ENCODE data around the gene BPIFB3. TPM values are rescaled to one million over a fixed set of nuclear protein-coding genes. Genes with fewer than 3 reads are reported as not detected.

BPIFB3 gene
- total and polyA plus RNA-seq, 2 of the 13 experiments (the other 11 are each of a cell fraction or from before 2014, with no cell fraction given): 0.09 TPM; not detected in 1

DNA sequence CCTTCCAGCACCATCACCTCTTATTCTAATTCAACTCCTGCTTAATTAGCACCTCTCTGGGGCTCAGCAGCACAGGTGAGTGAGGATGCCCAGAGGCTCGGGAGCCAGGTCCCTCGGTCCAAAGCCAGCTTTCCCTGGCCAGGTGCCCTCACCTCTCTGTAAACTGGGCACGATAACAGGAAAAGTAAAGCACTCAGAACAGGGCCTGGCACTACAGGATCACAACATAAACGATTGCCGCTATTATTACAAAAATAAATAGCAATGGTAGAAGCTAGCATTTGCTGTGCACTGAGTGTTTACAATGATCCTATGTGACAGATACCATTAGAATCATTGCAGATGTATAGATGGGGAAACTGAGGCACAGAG lies 43.6 kb upstream of the BPIFB3 start:
- peak overlapping the region; percentile 40 to 79 (median 68); a peak in 5 of 6 replicates for H3K4me3 ChIP-seq (replicated peaks in 1 of 3; ENCODE audit: insufficient read depth in 1 of 3, low read depth in 2 of 3, low read length in 3 of 3)
- no TSS peak for BruUV-seq (replicated peaks)
- DNase-seq (ENCODE audit: low spot score) (no peak), ATAC-seq (no peak), FAIRE-seq (no peak)
- peak overlapping the region; percentile 87 for H3K9ac ChIP-seq (ENCODE audit: insufficient read depth, low read depth, low read length)
- no peaks in the 10 kb centered on the region for H4K20me1 ChIP-seq (ENCODE audit: insufficient read depth, low read length)
- in situ Hi-C loops (cut with HindIII; ENCODE audit: extremely low pct_ligation_motif_present, low pct_unique_long_range_greater_than_20kb) (no loop called here), intact Hi-C loops (cut with micrococcal nuclease; ENCODE audit: unreplicated experiment) (no loop called here)
- H2AFZ ChIP-seq (ENCODE audit: low read length): no peak overlapping the region
- H3K4me2 ChIP-seq (ENCODE audit: low read depth, low read length): peak overlapping the region; percentile 91
- ChIA-PET CTCF (ENCODE audit: low intra/inter-chr PET ratio, low total read pairs) (no interaction called here), POLR2A (interaction anchor here (1.1 kb wide), 1 partner anchor 11 kb away, joined by 3 read pairs; no protein-coding TSS in a partner anchor)
- peak overlapping the region; percentile 90 for H3K27ac ChIP-seq (ENCODE audit: extremely low read length, insufficient read depth, low read length)
- H3K27me3 ChIP-seq (ENCODE audit: control insufficient read depth in 1 of 2, insufficient read depth in 2 of 2, low read length in 2 of 2): no peaks in the 10 kb centered on the region; a peak in 1 of 5 replicates
- no peaks in the 10 kb centered on the region for H3K9me3 ChIP-seq (ENCODE audit: low read length)
- 94% methylated on average over 5 of the region's 5 CpGs for WGBS (ENCODE audit: low lambda C conversion rate)
- peaks cover 37 to 51% of the 10 kb centered on the region in 2 experiments for H3K36me3 ChIP-seq (replicated peaks in 1 of 2; ENCODE audit: control insufficient read depth in 1 of 2, insufficient read depth in 2 of 2, low read length in 2 of 2)
- H3K79me2 ChIP-seq (ENCODE audit: insufficient read depth, low read length): peaks cover 37% of the 10 kb centered on the region
- H3K4me1 ChIP-seq (ENCODE audit: insufficient read depth, low read length): peaks cover 82% of the 10 kb centered on the region
- TF ChIP-seq, protein P1, sequence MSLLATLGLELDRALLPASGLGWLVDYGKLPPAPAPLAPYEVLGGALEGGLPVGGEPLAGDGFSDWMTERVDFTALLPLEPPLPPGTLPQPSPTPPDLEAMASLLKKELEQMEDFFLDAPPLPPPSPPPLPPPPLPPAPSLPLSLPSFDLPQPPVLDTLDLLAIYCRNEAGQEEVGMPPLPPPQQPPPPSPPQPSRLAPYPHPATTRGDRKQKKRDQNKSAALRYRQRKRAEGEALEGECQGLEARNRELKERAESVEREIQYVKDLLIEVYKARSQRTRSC (CRISPR knock-in tag; IDR thresholded peaks at IDR 0.05; ENCODE audit: low read depth): 0 out of 2 replicates have a peak, but pooled peaks have one; percentile 3
- TF ChIP-seq NFYC (CRISPR knock-in tag; IDR thresholded peaks at IDR 0.05) (no peak), PRMT3 (CRISPR knock-in tag; IDR thresholded peaks at IDR 0.05; ENCODE audit: borderline replicate concordance, low read depth) (0 out of 2 replicates have a peak, but pooled peaks have one; percentile 10), ZNF224 (CRISPR knock-in tag; IDR thresholded peaks at IDR 0.05) (no peak), ZNF709 (CRISPR knock-in tag; IDR thresholded peaks at IDR 0.05) (no peak), ZSCAN30 (CRISPR knock-in tag; IDR thresholded peaks at IDR 0.05) (0 out of 2 replicates have a peak, but pooled peaks have one; percentile 33), ZNF746 (CRISPR knock-in tag; IDR thresholded peaks at IDR 0.05) (no peak), PCBP2 (optimal IDR thresholded peaks at IDR 0.05; ENCODE audit: low read depth, low read length, poor library complexity, severe bottlenecking) (no peak), TOE1 (CRISPR knock-in tag; IDR thresholded peaks at IDR 0.05) (no peak), RBM22 (optimal IDR thresholded peaks at IDR 0.05; ENCODE audit: low read length) (no peak), LCORL (IDR thresholded peaks at IDR 0.05) (no peak), LCORL (CRISPR knock-in tag; IDR thresholded peaks at IDR 0.05) (no peak), ZNF138 (CRISPR knock-in tag; IDR thresholded peaks at IDR 0.05; ENCODE audit: low read depth) (peak; percentile 71; the same call in 1 of the 2 replicates), ZNF549 (CRISPR knock-in tag; IDR thresholded peaks at IDR 0.05) (no peak), ZNF160 (CRISPR knock-in tag; IDR thresholded peaks at IDR 0.05) (no peak), ZSCAN25 (CRISPR knock-in tag; IDR thresholded peaks at IDR 0.05) (no peak), ZFP36 (IDR thresholded peaks at IDR 0.05; ENCODE audit: borderline replicate concordance, low read depth, low read length, partially characterized antibody) (no peak), FOSL2 (CRISPR knock-in tag; IDR thresholded peaks at IDR 0.05) (no peak), ZNF674 (CRISPR knock-in tag; IDR thresholded peaks at IDR 0.05; ENCODE audit: low read depth) (0 out of 2 replicates have a peak, but pooled peaks have one; percentile 2), BRCA1 (CRISPR knock-in tag; IDR thresholded peaks at IDR 0.05) (no peak), TEAD2 (CRISPR knock-in tag; IDR thresholded peaks at IDR 0.05) (no peak)
- TF ChIP-seq, protein P2, sequence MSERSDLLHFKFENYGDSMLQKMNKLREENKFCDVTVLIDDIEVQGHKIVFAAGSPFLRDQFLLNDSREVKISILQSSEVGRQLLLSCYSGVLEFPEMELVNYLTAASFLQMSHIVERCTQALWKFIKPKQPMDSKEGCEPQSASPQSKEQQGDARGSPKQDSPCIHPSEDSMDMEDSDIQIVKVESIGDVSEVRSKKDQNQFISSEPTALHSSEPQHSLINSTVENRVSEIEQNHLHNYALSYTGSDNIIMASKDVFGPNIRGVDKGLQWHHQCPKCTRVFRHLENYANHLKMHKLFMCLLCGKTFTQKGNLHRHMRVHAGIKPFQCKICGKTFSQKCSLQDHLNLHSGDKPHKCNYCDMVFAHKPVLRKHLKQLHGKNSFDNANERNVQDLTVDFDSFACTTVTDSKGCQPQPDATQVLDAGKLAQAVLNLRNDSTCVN (CRISPR knock-in tag; IDR thresholded peaks at IDR 0.05; ENCODE audit: borderline replicate concordance): no peak
- TF ChIP-seq, protein P3, sequence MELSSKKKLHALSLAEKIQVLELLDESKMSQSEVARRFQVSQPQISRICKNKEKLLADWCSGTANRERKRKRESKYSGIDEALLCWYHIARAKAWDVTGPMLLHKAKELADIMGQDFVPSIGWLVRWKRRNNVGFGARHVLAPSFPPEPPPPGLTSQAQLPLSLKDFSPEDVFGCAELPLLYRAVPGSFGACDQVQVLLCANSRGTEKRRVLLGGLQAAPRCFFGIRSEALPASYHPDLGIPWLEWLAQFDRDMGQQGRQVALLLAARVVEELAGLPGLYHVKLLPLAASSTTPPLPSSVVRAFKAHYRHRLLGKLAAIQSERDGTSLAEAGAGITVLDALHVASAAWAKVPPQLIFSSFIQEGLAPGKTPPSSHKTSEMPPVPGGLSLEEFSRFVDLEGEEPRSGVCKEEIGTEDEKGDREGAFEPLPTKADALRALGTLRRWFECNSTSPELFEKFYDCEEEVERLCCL (CRISPR knock-in tag; IDR thresholded peaks at IDR 0.05; ENCODE audit: borderline replicate concordance): 0 out of 2 replicates have a peak, but pooled peaks have one; percentile 14
- TF ChIP-seq, protein P4, sequence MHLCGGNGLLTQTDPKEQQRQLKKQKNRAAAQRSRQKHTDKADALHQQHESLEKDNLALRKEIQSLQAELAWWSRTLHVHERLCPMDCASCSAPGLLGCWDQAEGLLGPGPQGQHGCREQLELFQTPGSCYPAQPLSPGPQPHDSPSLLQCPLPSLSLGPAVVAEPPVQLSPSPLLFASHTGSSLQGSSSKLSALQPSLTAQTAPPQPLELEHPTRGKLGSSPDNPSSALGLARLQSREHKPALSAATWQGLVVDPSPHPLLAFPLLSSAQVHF (CRISPR knock-in tag; IDR thresholded peaks at IDR 0.05): no peak
